ENCODE measurements around the gene MED19.
"Not testable (repeated sequence)": the region's sequence is repeated elsewhere in the genome, so short reads cannot be mapped to it uniquely, and the experiment has no call there.

Gene MED19

GRCh38 chr11:57700425-57700824 lies 11.6 kb downstream of the MED19 start:
- DNase-seq (ENCODE audit: low spot score) = no peak
- TF ChIP-seq CTCF (IDR thresholded peaks at IDR 0.05; ENCODE audit: extremely low read depth, missing control alignments) = no peak

GRCh38 chr11:57699813-57700212 lies 12.2 kb downstream of the MED19 start:
- TF ChIP-seq CTCF (IDR thresholded peaks at IDR 0.05; ENCODE audit: extremely low read depth, missing control alignments) = no peak
- no peak for DNase-seq (ENCODE audit: low spot score)

- no peak for TF ChIP-seq CTCF (IDR thresholded peaks at IDR 0.05; ENCODE audit: extremely low read depth, missing control alignments)
These were observed 13.1 kb downstream of the MED19 start for GRCh38 chr11:57698843-57699365.

GRCh38 chr11:57690474-57690873 lies 21.5 kb downstream of the MED19 start:
- not testable (repeated sequence) for DNase-seq (ENCODE audit: low spot score)

More at GRCh38 chr11:57698843-57699365, 13.1 kb downstream of the MED19 start:
- DNase-seq (ENCODE audit: low spot score) = no peak

- no peak for DNase-seq (ENCODE audit: low spot score)
- no peak for TF ChIP-seq CTCF (IDR thresholded peaks at IDR 0.05; ENCODE audit: extremely low read depth, missing control alignments)
These were observed 30.8 kb downstream of the MED19 start for GRCh38 chr11:57681168-57681567.

GRCh38 chr11:57680552-57680874 lies 31.5 kb downstream of the MED19 start:
- DNase-seq (ENCODE audit: low spot score) = no peak
- TF ChIP-seq CTCF (IDR thresholded peaks at IDR 0.05; ENCODE audit: extremely low read depth, missing control alignments) = no peak

- DNase-seq (ENCODE audit: low spot score) = no peak
- TF ChIP-seq CTCF (IDR thresholded peaks at IDR 0.05; ENCODE audit: extremely low read depth, missing control alignments) = no peak
These were observed 32.6 kb downstream of the MED19 start for GRCh38 chr11:57679396-57679795.

- DNase-seq (ENCODE audit: low spot score) = no peak
- no peak for TF ChIP-seq CTCF (IDR thresholded peaks at IDR 0.05; ENCODE audit: extremely low read depth, missing control alignments)
These were observed 36.7 kb downstream of the MED19 start for GRCh38 chr11:57675176-57675941.

Measured in GM20000 (cell line).